ENCODE data around the gene HUS1B. TPM values are rescaled to one million over a fixed set of nuclear protein-coding genes. Genes with fewer than 3 reads are reported as not detected.
A peak's percentile ranks its signal among the peaks of the same experiment; 100 is the strongest.

Gene HUS1B
- total and polyA plus RNA-seq, 9 of the 15 experiments (the other 6 are each of a cell fraction or from before 2014, with no cell fraction given): 0.16 to 1.4 (median 0.38) TPM; not detected in 1

DNA sequence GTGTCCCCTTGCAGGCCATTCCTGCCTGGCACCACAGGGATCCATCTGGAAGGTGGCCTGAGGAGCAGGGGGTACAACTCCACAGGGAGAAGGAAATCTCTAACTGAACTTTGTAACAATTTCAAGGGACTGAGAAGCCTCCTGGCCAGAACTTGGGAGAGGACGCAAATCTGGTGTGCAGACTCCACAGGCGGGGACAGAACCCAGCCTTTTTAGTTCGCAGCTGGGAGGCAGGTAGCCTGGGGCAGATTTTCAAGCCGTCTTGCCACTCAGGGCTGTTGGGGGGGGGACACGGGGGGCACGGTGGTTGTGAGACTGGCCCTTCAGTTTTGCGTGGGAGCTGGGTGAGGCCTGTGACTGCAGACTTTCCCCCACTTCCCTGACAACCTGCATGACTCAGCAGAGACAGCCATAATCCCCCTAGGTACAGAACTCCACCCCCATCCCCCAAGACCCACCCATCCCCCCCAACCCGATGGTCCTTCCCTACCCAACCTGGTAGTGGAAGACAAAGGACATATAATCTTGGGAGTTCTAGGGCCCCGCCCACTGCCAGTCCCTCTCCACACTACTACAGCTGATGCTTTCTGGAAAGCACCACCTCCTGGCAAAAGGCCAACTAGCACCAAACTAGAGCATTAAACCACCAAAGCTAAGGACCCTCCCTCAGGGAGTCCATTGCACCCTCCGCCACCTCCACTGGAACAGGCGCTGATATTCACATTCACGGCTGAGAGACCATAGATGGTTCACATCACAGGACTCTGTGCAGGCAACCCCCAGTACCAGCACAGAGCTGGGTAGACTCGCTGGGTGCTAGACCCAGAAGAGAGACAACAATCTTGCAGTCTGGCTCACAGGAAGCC lies 3.0 kb upstream of the HUS1B start (continued):
- 0 out of 2 replicates have a peak, but pooled peaks have one; percentile 9 for TF ChIP-seq SPI1 (IDR thresholded peaks at IDR 0.05; ENCODE audit: borderline replicate concordance, low read depth, low read length)
- no peak for TF ChIP-seq PHTF2 (CRISPR knock-in tag; IDR thresholded peaks at IDR 0.05)
- TF ChIP-seq, protein P1, sequence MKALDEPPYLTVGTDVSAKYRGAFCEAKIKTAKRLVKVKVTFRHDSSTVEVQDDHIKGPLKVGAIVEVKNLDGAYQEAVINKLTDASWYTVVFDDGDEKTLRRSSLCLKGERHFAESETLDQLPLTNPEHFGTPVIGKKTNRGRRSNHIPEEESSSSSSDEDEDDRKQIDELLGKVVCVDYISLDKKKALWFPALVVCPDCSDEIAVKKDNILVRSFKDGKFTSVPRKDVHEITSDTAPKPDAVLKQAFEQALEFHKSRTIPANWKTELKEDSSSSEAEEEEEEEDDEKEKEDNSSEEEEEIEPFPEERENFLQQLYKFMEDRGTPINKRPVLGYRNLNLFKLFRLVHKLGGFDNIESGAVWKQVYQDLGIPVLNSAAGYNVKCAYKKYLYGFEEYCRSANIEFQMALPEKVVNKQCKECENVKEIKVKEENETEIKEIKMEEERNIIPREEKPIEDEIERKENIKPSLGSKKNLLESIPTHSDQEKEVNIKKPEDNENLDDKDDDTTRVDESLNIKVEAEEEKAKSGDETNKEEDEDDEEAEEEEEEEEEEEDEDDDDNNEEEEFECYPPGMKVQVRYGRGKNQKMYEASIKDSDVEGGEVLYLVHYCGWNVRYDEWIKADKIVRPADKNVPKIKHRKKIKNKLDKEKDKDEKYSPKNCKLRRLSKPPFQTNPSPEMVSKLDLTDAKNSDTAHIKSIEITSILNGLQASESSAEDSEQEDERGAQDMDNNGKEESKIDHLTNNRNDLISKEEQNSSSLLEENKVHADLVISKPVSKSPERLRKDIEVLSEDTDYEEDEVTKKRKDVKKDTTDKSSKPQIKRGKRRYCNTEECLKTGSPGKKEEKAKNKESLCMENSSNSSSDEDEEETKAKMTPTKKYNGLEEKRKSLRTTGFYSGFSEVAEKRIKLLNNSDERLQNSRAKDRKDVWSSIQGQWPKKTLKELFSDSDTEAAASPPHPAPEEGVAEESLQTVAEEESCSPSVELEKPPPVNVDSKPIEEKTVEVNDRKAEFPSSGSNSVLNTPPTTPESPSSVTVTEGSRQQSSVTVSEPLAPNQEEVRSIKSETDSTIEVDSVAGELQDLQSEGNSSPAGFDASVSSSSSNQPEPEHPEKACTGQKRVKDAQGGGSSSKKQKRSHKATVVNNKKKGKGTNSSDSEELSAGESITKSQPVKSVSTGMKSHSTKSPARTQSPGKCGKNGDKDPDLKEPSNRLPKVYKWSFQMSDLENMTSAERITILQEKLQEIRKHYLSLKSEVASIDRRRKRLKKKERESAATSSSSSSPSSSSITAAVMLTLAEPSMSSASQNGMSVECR (CRISPR knock-in tag; IDR thresholded peaks at IDR 0.05): no peak
- TF ChIP-seq ZNF140 (CRISPR knock-in tag; IDR thresholded peaks at IDR 0.05): no peak
- TF ChIP-seq, protein P2, sequence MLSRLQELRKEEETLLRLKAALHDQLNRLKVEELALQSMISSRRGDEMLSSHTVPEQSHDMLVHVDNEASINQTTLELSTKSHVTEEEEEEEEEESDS (CRISPR knock-in tag; IDR thresholded peaks at IDR 0.05): no peak
- TF ChIP-seq PPARD (CRISPR knock-in tag; IDR thresholded peaks at IDR 0.05): no peak
- TF ChIP-seq ZNF695 (CRISPR knock-in tag; IDR thresholded peaks at IDR 0.05): no peak
- TF ChIP-seq, protein P3, sequence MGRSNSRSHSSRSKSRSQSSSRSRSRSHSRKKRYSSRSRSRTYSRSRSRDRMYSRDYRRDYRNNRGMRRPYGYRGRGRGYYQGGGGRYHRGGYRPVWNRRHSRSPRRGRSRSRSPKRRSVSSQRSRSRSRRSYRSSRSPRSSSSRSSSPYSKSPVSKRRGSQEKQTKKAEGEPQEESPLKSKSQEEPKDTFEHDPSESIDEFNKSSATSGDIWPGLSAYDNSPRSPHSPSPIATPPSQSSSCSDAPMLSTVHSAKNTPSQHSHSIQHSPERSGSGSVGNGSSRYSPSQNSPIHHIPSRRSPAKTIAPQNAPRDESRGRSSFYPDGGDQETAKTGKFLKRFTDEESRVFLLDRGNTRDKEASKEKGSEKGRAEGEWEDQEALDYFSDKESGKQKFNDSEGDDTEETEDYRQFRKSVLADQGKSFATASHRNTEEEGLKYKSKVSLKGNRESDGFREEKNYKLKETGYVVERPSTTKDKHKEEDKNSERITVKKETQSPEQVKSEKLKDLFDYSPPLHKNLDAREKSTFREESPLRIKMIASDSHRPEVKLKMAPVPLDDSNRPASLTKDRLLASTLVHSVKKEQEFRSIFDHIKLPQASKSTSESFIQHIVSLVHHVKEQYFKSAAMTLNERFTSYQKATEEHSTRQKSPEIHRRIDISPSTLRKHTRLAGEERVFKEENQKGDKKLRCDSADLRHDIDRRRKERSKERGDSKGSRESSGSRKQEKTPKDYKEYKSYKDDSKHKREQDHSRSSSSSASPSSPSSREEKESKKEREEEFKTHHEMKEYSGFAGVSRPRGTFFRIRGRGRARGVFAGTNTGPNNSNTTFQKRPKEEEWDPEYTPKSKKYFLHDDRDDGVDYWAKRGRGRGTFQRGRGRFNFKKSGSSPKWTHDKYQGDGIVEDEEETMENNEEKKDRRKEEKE (IDR thresholded peaks at IDR 0.05; ENCODE audit: borderline replicate concordance in 1 of 2, control insufficient read depth in 1 of 2, low read depth in 2 of 2, low read length in 1 of 2): no peak
- TF ChIP-seq HMGN3 (IDR thresholded peaks at IDR 0.05; ENCODE audit: borderline replicate concordance, extremely low read depth, insufficient read length, low read depth, low read length): no peak
- no peak for TF ChIP-seq HDAC6 (IDR thresholded peaks at IDR 0.05; ENCODE audit: low read depth, low read length)
- no peak for TF ChIP-seq TAF9B (IDR thresholded peaks at IDR 0.05; ENCODE audit: partially characterized antibody)
- TF ChIP-seq RBM14 (IDR thresholded peaks at IDR 0.05; ENCODE audit: borderline replicate concordance, insufficient read depth, low read depth, low read length): no peak
- no peak for TF ChIP-seq POLR2AphosphoS5 (IDR thresholded peaks at IDR 0.05; ENCODE audit: control insufficient read depth, insufficient read depth, low read depth, low read length)
- TF ChIP-seq, protein P4, sequence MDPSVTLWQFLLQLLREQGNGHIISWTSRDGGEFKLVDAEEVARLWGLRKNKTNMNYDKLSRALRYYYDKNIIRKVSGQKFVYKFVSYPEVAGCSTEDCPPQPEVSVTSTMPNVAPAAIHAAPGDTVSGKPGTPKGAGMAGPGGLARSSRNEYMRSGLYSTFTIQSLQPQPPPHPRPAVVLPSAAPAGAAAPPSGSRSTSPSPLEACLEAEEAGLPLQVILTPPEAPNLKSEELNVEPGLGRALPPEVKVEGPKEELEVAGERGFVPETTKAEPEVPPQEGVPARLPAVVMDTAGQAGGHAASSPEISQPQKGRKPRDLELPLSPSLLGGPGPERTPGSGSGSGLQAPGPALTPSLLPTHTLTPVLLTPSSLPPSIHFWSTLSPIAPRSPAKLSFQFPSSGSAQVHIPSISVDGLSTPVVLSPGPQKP (CRISPR knock-in tag; IDR thresholded peaks at IDR 0.05): no peak
- TF ChIP-seq ZNF316 (IDR thresholded peaks at IDR 0.05): peak; percentile 68
- TF ChIP-seq HDAC2 (IDR thresholded peaks at IDR 0.05): no peak
